Upper lobe of left lung (tissue), 4 donors: Measurements from ENCODE around the gene DMTF1.

ENCODE experiments used
- EP300 ChIP-seq, 4 donors: sonication (generic); formaldehyde crosslinking; IDR thresholded peaks; one replicate each; pipeline ENCODE4 v1.5.1; 2017; ENCODE audit warnings: antibody characterized with exemption in 4 of 4, control low read depth in 2 of 4
- POLR2A ChIP-seq, 4 donors: fragments of 450-650 bp; IDR thresholded peaks; one replicate each; pipeline ENCODE4 v1.5.1; 2016 to 2017; ENCODE audit warnings: antibody characterized with exemption in 4 of 4, mild to moderate bottlenecking in 2 of 4
- TF ChIP-seq, protein P1 (sequence below), 6 experiments: fragments of 450-650 bp in 4 of 6; fragments of 200-600 bp in 2 of 6; sonication (generic) in 2 of 6; IDR thresholded peaks; one replicate each; pipeline ENCODE4 v1.5.1; 2016 to 2019; ENCODE audit warnings: antibody characterized with exemption in 6 of 6

- TF ChIP-seq EP300 (IDR thresholded peaks at IDR 0.05) (peak in 1 of 4 donors; percentile 63), POLR2A (IDR thresholded peaks at IDR 0.05) (peak; percentile 15 to 86 (median 62))
- TF ChIP-seq, protein P1, sequence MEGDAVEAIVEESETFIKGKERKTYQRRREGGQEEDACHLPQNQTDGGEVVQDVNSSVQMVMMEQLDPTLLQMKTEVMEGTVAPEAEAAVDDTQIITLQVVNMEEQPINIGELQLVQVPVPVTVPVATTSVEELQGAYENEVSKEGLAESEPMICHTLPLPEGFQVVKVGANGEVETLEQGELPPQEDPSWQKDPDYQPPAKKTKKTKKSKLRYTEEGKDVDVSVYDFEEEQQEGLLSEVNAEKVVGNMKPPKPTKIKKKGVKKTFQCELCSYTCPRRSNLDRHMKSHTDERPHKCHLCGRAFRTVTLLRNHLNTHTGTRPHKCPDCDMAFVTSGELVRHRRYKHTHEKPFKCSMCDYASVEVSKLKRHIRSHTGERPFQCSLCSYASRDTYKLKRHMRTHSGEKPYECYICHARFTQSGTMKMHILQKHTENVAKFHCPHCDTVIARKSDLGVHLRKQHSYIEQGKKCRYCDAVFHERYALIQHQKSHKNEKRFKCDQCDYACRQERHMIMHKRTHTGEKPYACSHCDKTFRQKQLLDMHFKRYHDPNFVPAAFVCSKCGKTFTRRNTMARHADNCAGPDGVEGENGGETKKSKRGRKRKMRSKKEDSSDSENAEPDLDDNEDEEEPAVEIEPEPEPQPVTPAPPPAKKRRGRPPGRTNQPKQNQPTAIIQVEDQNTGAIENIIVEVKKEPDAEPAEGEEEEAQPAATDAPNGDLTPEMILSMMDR (IDR thresholded peaks at IDR 0.05): peak in 2 of 6 experiments; percentile 32 to 42
These were observed 67.3 kb downstream of the DMTF1 start, which contains the start of gene TMEM243 for GRCh38 chr7:87219545-87220025.
